SK-N-SH treated with all-trans-retinoic acid at 6 μM for 48 hours (cell line): ENCODE data around the gene ELFN1.

Experiments
- ARNTL ChIP-seq: fragments of 450-650 bp; formaldehyde crosslinking; IDR thresholded peaks from 2 replicates; pipeline ENCODE4 v1.5.0; 2020; ENCODE audit warnings: low read depth, mild to moderate bottlenecking, moderate library complexity, borderline replicate concordance
- CSDC2 ChIP-seq: fragments of 250-450 bp; sonication (Bioruptor Pico); IDR thresholded peaks from 2 replicates; pipeline ENCODE4 v1.5.0; 2020; ENCODE audit warnings: mild to moderate bottlenecking, moderate library complexity
- TCF4 ChIP-seq: fragments of 250-450 bp; sonication (Bioruptor Pico); IDR thresholded peaks from 2 replicates; pipeline ENCODE4 v1.8.0; 2021; ENCODE audit warnings: mild to moderate bottlenecking, moderate library complexity, borderline replicate concordance
- ZFP30 ChIP-seq: fragments of 450-650 bp; formaldehyde crosslinking; IDR thresholded peaks from 2 replicates; pipeline ENCODE4 v1.5.0; 2022; ENCODE audit warnings: mild to moderate bottlenecking, moderate library complexity
- TF ChIP-seq, protein P1 (sequence below): fragments of 250-450 bp; sonication (Bioruptor Pico); IDR thresholded peaks from 2 replicates; pipeline ENCODE4 v1.5.0; 2020; ENCODE audit warnings: mild to moderate bottlenecking, moderate library complexity
- TF ChIP-seq, protein P2 (sequence below): fragments of 250-450 bp; sonication (Bioruptor Pico); IDR thresholded peaks from 2 replicates; pipeline ENCODE4 v1.5.1; 2020; ENCODE audit warnings: low read depth, mild to moderate bottlenecking, moderate library complexity

DNA sequence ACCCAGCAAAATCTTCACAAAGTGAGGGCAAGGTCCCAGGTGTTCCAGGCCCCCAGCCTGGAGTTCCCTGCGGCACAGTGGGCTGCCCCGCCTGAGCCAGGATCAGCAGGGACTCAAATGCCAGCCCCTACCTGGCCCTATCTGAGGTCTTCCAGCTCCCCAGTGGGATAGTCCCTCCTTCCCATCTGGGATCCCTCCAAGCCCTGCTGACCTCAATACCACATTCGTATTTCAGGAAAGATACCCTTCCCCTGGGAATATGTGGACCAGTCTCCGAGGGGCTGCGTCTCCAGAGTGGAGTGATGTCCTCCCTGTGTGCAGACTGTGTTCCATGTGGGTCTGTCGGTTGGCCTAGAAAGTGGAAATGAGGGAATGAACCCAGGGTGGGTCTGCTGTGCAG lies 40.9 kb downstream of the ELFN1 start:
- TF ChIP-seq, protein P1, sequence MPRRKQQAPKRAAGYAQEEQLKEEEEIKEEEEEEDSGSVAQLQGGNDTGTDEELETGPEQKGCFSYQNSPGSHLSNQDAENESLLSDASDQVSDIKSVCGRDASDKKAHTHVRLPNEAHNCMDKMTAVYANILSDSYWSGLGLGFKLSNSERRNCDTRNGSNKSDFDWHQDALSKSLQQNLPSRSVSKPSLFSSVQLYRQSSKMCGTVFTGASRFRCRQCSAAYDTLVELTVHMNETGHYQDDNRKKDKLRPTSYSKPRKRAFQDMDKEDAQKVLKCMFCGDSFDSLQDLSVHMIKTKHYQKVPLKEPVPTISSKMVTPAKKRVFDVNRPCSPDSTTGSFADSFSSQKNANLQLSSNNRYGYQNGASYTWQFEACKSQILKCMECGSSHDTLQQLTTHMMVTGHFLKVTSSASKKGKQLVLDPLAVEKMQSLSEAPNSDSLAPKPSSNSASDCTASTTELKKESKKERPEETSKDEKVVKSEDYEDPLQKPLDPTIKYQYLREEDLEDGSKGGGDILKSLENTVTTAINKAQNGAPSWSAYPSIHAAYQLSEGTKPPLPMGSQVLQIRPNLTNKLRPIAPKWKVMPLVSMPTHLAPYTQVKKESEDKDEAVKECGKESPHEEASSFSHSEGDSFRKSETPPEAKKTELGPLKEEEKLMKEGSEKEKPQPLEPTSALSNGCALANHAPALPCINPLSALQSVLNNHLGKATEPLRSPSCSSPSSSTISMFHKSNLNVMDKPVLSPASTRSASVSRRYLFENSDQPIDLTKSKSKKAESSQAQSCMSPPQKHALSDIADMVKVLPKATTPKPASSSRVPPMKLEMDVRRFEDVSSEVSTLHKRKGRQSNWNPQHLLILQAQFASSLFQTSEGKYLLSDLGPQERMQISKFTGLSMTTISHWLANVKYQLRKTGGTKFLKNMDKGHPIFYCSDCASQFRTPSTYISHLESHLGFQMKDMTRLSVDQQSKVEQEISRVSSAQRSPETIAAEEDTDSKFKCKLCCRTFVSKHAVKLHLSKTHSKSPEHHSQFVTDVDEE, result no peak
- TF ChIP-seq ARNTL (no peak), TCF4 (CRISPR knock-in tag) (no peak), ZFP30 (no peak), CSDC2 (no peak)
- TF ChIP-seq, protein P2, sequence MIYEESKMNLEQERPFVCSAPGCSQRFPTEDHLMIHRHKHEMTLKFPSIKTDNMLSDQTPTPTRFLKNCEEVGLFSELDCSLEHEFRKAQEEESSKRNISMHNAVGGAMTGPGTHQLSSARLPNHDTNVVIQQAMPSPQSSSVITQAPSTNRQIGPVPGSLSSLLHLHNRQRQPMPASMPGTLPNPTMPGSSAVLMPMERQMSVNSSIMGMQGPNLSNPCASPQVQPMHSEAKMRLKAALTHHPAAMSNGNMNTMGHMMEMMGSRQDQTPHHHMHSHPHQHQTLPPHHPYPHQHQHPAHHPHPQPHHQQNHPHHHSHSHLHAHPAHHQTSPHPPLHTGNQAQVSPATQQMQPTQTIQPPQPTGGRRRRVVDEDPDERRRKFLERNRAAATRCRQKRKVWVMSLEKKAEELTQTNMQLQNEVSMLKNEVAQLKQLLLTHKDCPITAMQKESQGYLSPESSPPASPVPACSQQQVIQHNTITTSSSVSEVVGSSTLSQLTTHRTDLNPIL, result no peak
